Kidney epithelial cell (primary cell): ENCODE measurements around the gene PITRM1. TPM values are rescaled to one million over a fixed set of nuclear protein-coding genes. Genes with fewer than 3 reads are reported as not detected.

ENCODE experiments used
- DNase-seq: peaks from one replicate; pipeline ENCODE4 v3.0.0-alpha.2; 2010; ENCODE audit warnings: low read depth
- H3K27me3 ChIP-seq: 2 replicates; pipeline ENCODE4 v1.6.0; 2011; ENCODE audit warnings: low read length; ENCODE audit not compliant: control insufficient read depth, insufficient read depth
- H3K36me3 ChIP-seq: 2 replicates; pipeline ENCODE4 v1.5.1; 2011; ENCODE audit warnings: low read length; ENCODE audit not compliant: control insufficient read depth, insufficient read depth
- H3K4me3 ChIP-seq: 2 replicates; pipeline ENCODE4 v1.5.1; 2011; ENCODE audit warnings: low read depth, mild to moderate bottlenecking, control low read depth, low read length
- total RNA-seq: library from RNA; depleted of rRNA; stranded (reverse); fragments of >200 nt; gene quantifications from 2 replicates; pipeline ENCODE4 v1.2.3, GENCODE V29; 2015
- TF ChIP-seq, protein P1 (sequence below): IDR thresholded peaks from 2 replicates; pipeline ENCODE4 v1.5.1; 2011; ENCODE audit warnings: mild to moderate bottlenecking, moderate library complexity, low read length, control low read depth, inconsistent platforms; ENCODE audit not compliant: insufficient read depth, poor library complexity, severe bottlenecking

PITRM1 gene
- total RNA-seq, 1 donor from 2014 or later: 74.1 TPM

DNA sequence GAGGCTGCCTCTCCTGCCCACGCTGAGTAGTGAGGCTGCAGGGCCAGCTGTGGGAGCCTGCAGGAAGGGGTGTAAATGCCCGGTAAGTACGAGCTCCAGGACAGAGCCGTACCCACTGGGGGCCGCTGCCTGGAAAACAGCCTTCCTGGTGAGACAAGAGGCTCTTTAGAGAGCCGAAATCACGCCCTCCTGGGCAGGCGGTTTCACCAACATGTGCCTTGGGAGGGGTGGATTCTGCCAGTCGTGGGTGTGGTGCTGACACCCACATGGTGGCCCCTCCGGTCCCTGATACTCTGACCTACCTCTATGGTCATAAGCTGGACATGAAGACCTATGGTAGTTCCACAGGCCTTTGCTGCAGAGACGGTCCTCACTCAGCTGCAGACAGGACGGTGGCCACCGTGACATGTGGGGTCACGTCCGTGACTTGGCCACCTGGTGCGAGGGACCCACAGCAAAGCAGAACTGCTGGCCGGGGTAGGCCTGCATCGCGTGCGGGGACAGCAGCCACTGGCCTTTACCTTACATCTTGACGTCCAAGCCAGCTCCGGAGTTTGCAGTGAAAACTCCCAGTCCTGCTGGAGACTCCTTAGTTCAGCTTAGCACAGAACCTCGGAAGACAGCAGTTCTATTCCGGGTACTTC lies 46.9 kb downstream of the PITRM1 start:
- Histone ChIP-seq H3K36me3 (peaks cover 2% of the 10 kb centered on the region), H3K4me3 (no peak overlapping the region), H3K27me3 (no peaks in the 10 kb centered on the region)
- TF ChIP-seq, protein P1, sequence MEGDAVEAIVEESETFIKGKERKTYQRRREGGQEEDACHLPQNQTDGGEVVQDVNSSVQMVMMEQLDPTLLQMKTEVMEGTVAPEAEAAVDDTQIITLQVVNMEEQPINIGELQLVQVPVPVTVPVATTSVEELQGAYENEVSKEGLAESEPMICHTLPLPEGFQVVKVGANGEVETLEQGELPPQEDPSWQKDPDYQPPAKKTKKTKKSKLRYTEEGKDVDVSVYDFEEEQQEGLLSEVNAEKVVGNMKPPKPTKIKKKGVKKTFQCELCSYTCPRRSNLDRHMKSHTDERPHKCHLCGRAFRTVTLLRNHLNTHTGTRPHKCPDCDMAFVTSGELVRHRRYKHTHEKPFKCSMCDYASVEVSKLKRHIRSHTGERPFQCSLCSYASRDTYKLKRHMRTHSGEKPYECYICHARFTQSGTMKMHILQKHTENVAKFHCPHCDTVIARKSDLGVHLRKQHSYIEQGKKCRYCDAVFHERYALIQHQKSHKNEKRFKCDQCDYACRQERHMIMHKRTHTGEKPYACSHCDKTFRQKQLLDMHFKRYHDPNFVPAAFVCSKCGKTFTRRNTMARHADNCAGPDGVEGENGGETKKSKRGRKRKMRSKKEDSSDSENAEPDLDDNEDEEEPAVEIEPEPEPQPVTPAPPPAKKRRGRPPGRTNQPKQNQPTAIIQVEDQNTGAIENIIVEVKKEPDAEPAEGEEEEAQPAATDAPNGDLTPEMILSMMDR: no peak
- DNase-seq: no peak

GRCh38 chr10:3124412-3125175 lies 48.0 kb downstream of the PITRM1 start:
- no peak for DNase-seq
- Histone ChIP-seq H3K4me3 (no peak overlapping the region), H3K36me3 (peaks cover 2% of the 10 kb centered on the region), H3K27me3 (no peaks in the 10 kb centered on the region)
- TF ChIP-seq, protein P1: no peak

DNA sequence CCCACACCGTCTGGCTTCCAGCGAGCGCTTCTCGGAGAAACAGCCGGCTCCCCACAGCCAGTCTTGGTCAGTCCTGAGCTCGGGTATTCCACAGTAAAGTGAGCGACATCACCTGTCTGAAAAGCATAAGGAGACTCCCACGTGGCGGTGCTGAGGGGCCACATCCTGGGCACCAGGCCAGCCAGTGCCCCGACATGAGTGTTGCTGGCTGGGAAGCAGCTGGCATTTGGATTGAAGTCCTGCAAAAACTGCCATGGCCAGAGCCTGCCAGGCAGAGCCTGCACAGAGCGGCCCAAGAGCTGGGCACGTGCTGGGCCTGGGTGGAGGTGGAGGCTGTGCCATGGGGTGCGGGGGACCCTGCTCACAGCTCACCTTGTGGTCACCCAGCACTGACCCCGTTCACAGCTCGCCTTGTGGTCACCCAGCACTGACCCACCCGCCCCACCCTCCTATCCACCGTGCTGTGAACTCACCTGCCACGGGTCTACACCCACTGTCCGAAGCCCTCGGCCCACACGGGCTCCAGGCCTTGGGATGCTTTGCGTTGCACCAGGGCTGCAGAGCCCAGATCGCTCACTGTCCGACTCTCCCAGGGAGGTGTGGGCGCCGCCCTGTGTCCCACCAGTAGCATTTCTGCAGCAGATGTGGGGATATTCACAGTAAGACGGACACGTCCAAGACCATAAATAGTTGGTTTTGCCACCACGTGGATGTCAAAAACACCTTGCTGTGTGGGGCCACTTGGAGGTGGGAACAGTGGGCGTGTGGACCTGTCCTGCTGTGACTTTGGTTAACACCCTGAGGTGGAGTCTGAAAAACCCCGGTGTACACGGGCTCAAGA lies 48.8 kb downstream of the PITRM1 start:
- Histone ChIP-seq H3K27me3 (no peaks in the 10 kb centered on the region), H3K4me3 (no peak overlapping the region), H3K36me3 (peaks cover 2% of the 10 kb centered on the region)
- DNase-seq: no peak
- TF ChIP-seq, protein P1: no peak

DNA sequence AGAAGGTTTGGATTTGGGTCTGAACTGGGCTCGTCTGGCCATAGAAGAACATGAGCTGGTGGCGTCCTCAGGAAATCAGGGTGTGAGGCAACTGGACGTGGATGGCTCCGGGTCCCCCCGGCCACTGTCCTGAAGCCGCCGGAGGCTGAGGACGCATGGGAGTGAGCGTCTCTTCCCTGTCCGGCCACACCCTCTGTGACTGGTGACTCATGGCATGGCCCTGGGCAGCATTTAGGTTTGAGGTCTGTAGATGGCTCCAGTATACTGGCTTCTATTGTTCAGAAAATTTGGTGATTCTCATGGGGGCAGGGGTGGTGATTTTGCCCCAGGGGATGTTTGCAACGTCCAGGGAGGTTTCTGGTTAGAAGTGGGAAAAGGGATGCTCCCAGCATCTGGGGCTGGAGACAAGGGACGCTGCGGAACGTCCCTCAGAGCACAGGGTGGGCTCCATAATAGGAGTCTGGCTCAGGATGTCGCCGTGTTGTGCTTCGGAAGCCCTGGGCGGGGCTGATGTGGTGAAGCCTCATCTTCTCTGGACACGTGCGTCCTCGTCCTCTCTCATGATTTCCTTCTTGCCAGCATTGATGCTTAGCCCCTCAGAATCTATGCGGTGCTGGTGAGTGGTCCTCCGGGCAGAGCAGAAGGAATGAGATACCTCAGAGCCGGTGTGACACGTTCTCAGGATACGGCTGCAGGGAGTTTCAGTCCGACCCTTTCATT lies 49.9 kb downstream of the PITRM1 start:
- no peaks in the 10 kb centered on the region for H3K27me3 ChIP-seq
- no peak for DNase-seq
- TF ChIP-seq, protein P1: no peak
- peaks cover 2% of the 10 kb centered on the region for H3K36me3 ChIP-seq
- H3K4me3 ChIP-seq: no peak overlapping the region

DNA sequence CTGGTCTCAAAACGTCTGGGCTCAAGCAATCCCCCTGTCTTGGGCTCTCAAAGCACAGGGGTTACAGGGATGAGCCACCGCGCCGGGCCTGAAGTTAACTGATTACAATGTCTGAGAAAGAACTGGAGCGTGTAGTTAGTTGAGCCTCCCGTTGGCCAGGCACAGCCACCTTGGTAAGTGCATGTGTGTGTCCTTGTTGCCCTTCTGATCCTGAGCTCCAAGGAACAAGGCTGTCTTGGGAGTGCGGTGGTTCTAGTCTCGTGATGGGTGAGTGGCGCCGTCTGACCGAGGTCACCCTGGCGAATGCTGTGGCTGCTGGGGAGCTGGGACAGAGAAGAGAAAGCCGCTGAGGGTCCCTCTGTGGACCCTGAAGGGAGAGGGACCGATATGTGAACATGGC lies 50.5 kb downstream of the PITRM1 start:
- Histone ChIP-seq H3K27me3 (no peaks in the 10 kb centered on the region), H3K36me3 (peaks cover 2% of the 10 kb centered on the region), H3K4me3 (no peak overlapping the region)
- TF ChIP-seq, protein P1: no peak
- no peak for DNase-seq
